GM19328 (cell line): ENCODE measurements around the gene POP4.

Experiments
- ATAC-seq: cut with Tn5 transposase; IDR thresholded peaks from one replicate; pipeline ENCODE4 v1.9.1; 2021; ENCODE audit warnings: mild to moderate bottlenecking, moderate library complexity; ENCODE audit not compliant: unreplicated experiment

The POP4 gene

GRCh38 chr19:29660835-29661234 is 54.8 kb downstream of the POP4 start:
- ATAC-seq, result no peak

- no peak for ATAC-seq
Measured at GRCh38 chr19:29662278-29662603, 56.2 kb downstream of the POP4 start.

GRCh38 chr19:29662604-29663404 is 56.7 kb downstream of the POP4 start:
- ATAC-seq, result no peak

GRCh38 chr19:29663861-29664752 is 58.0 kb downstream of the POP4 start:
- no peak for ATAC-seq

- no peak for ATAC-seq
Measured at GRCh38 chr19:29664753-29665214, 58.7 kb downstream of the POP4 start.

GRCh38 chr19:29665215-29665825 is 59.2 kb downstream of the POP4 start, which contains the start of gene PLEKHF1:
Gene PLEKHF1 (plus strand): TSS chr19:29665461. CDS start chr19:29673840, 8,379 bp downstream.
- ATAC-seq, result peak; percentile 87

- no peak for ATAC-seq
Measured at GRCh38 chr19:29665826-29666577, 59.9 kb downstream of the POP4 start.
